ENCODE measurements around the gene GDE1.

GRCh38 chr16:19521471-19522396, at the start of gene GDE1:
- TF ChIP-seq CTCF (IDR thresholded peaks at IDR 0.05) (no peak), POLR2A (IDR thresholded peaks at IDR 0.05) (peak; percentile 63)
